HepG2 (cell line): Measurements from ENCODE around the gene MSANTD4. TPM values are rescaled to one million over a fixed set of nuclear protein-coding genes. Genes with fewer than 3 reads are reported as not detected.

Source experiments
- ATAC-seq: fragments of 200-7000 bp; cut with Tn5 transposase; 3 replicates; pipeline ENCODE4 v1.9.1; 2020; ENCODE audit warnings: mild to moderate bottlenecking, moderate library complexity
- BruUV-seq: library from RNA; stranded (reverse); fragments of 400-500 nt; replicated peaks from 2 replicates; lab custom pipeline; 2021; lab: Mats Ljungman, UMichigan
- CTCF ChIA-PET: fragments of 300-600 bp; formaldehyde crosslinking; extraction: SDS; loops from one replicate; lab custom pipeline; 2021; ENCODE audit warnings: low total read pairs, inconsistent platforms, low intra/inter-chr PET ratio; lab: Yijun Ruan, JAX
- POLR2A ChIA-PET: fragments of 350-600 bp; sonication (Branson Sonifier 250); formaldehyde crosslinking; loops from one replicate; lab custom pipeline; 2020; ENCODE audit warnings: antibody characterized with exemption, inconsistent platforms; lab: Yijun Ruan, JAX
- DNase-seq: peaks from one replicate; pipeline ENCODE4 v3.0.0-alpha.2; 2015; ENCODE audit warnings: low spot score
- FAIRE-seq: peaks from 3 replicates; lab custom pipeline; 2011; peaks lifted over from hg19 to GRCh38; lab: Jason Lieb, UNC
- H2AFZ ChIP-seq: one replicate; pipeline ENCODE4 v1.6.1; 2011; ENCODE audit warnings: low read length, inconsistent platforms
- H3K27ac ChIP-seq: fragments of 300-600 bp; 3 replicates; pipeline ENCODE4 v1.8.0; 2011; ENCODE audit warnings: mixed run types, mild to moderate bottlenecking, mixed read lengths, low read length, inconsistent platforms; ENCODE audit not compliant: insufficient read depth; ENCODE audit errors: extremely low read length
- H3K27me3 ChIP-seq, 2 experiments: fragments of 200-600 bp in 1 of 2; 2 replicates in 1 of 2; 3 replicates in 1 of 2; pipeline versions ENCODE4 v1.6.0 to v1.8.0; 2011; ENCODE audit warnings: low read length in 2 of 2, mild to moderate bottlenecking in 2 of 2, moderate library complexity in 2 of 2, inconsistent platforms in 1 of 2; ENCODE audit not compliant: insufficient read depth in 2 of 2, control insufficient read depth in 1 of 2
- H3K36me3 ChIP-seq, 2 experiments: fragments of 200-600 bp in 1 of 2; replicated peaks in 1 of 2; 2 replicates in 1 of 2; 3 replicates in 1 of 2; pipeline versions ENCODE4 v1.5.1 to v1.8.0; 2011; ENCODE audit warnings: low read length in 2 of 2, inconsistent platforms in 1 of 2; ENCODE audit not compliant: insufficient read depth in 2 of 2, control insufficient read depth in 1 of 2
- H3K4me1 ChIP-seq: 2 replicates; pipeline ENCODE4 v1.5.1; 2012; ENCODE audit warnings: low read length, inconsistent platforms; ENCODE audit not compliant: insufficient read depth
- H3K4me2 ChIP-seq: 2 replicates; pipeline ENCODE4 v1.6.0; 2011; ENCODE audit warnings: low read depth, low read length, inconsistent platforms
- H3K4me3 ChIP-seq, 3 experiments: fragments of 200-600 bp in 1 of 3; sonication (generic), shearing (Covaris generic) in 1 of 3; replicated peaks in 1 of 3; 2 replicates each; pipeline ENCODE4 v1.5.1; 2011 to 2016; ENCODE audit warnings: low read length in 3 of 3, inconsistent platforms in 2 of 3, low read depth in 2 of 3, mild to moderate bottlenecking in 2 of 3, control low read depth in 1 of 3, mixed read lengths in 1 of 3; ENCODE audit not compliant: insufficient read depth in 1 of 3
- H3K79me2 ChIP-seq: one replicate; pipeline ENCODE4 v1.6.1; 2011; ENCODE audit warnings: low read length, inconsistent platforms; ENCODE audit not compliant: insufficient read depth
- H3K9ac ChIP-seq: 2 replicates; pipeline ENCODE4 v1.6.0; 2011; ENCODE audit warnings: mild to moderate bottlenecking, low read depth, low read length, inconsistent platforms; ENCODE audit not compliant: insufficient read depth
- H3K9me3 ChIP-seq: 2 replicates; pipeline ENCODE4 v1.5.1; 2012; ENCODE audit warnings: mild to moderate bottlenecking, low read length
- H4K20me1 ChIP-seq: 2 replicates; pipeline ENCODE4 v1.6.0; 2011; ENCODE audit warnings: inconsistent platforms, mild to moderate bottlenecking, low read length, moderate library complexity; ENCODE audit not compliant: insufficient read depth
- NFE2 ChIP-seq: sonication (generic); formaldehyde crosslinking; IDR thresholded peaks from 2 replicates; pipeline ENCODE4 v1.4.0; 2020; ENCODE audit warnings: missing genetic modification reagents
- WGBS: methylation state at CpG from one replicate; pipeline ENCODE4 v1.1.6; 2017; ENCODE audit warnings: low lambda C conversion rate; 5-methylcytosine and 5-hydroxymethylcytosine counted together
- in situ Hi-C: cut with HindIII; loops from 2 replicates; pipeline ENCODE4 v1.10.0; 2017; ENCODE audit warnings: low pct_unique_long_range_greater_than_20kb; ENCODE audit not compliant: extremely low pct_ligation_motif_present
- intact Hi-C: fragments of 100-400 bp; cut with micrococcal nuclease; formaldehyde crosslinking; loops from one replicate; pipeline ENCODE4 v1.10.0; 2022; ENCODE audit not compliant: unreplicated experiment
- polyA plus RNA-seq, 8 experiments: library from polyadenylated mRNA; depleted of rRNA in 3 of 8; stranded (reverse) in 7 of 8; unstranded in 1 of 8; fragments of >200 nt; fragmentation: Illumina TruSeq in 4 of 8; extraction: Trizol in 4 of 8; gene quantifications; 2 replicates each; pipeline versions ENCODE4 v1.2.1 to v1.2.3, GENCODE V29; 2011 to 2016; ENCODE audit warnings: low read depth in 4 of 8, missing spikeins in 1 of 8, mixed read lengths in 1 of 8; ENCODE audit not compliant: insufficient read depth in 1 of 8
- small RNA-seq, 3 experiments: library from RNA; depleted of rRNA; stranded (forward); fragments of <200 nt; gene quantifications; one replicate each; pipeline ENCODE3, GENCODE V24; 2012; ENCODE audit warnings: low read depth in 2 of 3, low replicate concordance in 1 of 3; ENCODE audit not compliant: insufficient read length in 3 of 3, insufficient read depth in 2 of 3
- total RNA-seq, 5 experiments: library from RNA; depleted of rRNA; stranded (reverse); fragments of >200 nt; fragmentation: Illumina TruSeq; extraction: Trizol; gene quantifications; 2 replicates each; pipeline ENCODE4 v1.2.3, GENCODE V29; 2016; ENCODE audit warnings: low read depth in 1 of 5
- TF ChIP-seq, protein P1 (sequence below): sonication (generic); formaldehyde crosslinking; IDR thresholded peaks from 2 replicates; pipeline ENCODE4 v1.4.0; 2020; ENCODE audit warnings: missing genetic modification reagents, borderline replicate concordance

Gene MSANTD4
- total and polyA plus RNA-seq, 2 of the 13 experiments (the other 11 are each of a cell fraction or from before 2014, with no cell fraction given) = 4.4 to 15.7 TPM

GRCh38 chr11:105960252-105961245 is 61.5 kb downstream of the MSANTD4 start:
- Histone ChIP-seq H3K27me3 (no peaks in the 10 kb centered on the region; a peak in 1 of 5 replicates), H3K4me3 (no peak overlapping the region), H3K9ac (no peak overlapping the region), H2AFZ (no peak overlapping the region), H3K27ac (no peak overlapping the region), H4K20me1 (no peaks in the 10 kb centered on the region), H3K36me3 (no peaks in the 10 kb centered on the region), H3K79me2 (no peaks in the 10 kb centered on the region), H3K9me3 (no peaks in the 10 kb centered on the region), H3K4me1 (no peaks in the 10 kb centered on the region), H3K4me2 (peak overlapping the region; percentile 14; the same call in 1 of the 2 replicates)
- intact Hi-C loops = no loop called here
- no TSS peak for BruUV-seq
- CTCF ChIA-PET = no interaction called here
- in situ Hi-C loops = no loop called here
- peak; percentile 2 for DNase-seq
- no peak for ATAC-seq
- TF ChIP-seq, protein P1, sequence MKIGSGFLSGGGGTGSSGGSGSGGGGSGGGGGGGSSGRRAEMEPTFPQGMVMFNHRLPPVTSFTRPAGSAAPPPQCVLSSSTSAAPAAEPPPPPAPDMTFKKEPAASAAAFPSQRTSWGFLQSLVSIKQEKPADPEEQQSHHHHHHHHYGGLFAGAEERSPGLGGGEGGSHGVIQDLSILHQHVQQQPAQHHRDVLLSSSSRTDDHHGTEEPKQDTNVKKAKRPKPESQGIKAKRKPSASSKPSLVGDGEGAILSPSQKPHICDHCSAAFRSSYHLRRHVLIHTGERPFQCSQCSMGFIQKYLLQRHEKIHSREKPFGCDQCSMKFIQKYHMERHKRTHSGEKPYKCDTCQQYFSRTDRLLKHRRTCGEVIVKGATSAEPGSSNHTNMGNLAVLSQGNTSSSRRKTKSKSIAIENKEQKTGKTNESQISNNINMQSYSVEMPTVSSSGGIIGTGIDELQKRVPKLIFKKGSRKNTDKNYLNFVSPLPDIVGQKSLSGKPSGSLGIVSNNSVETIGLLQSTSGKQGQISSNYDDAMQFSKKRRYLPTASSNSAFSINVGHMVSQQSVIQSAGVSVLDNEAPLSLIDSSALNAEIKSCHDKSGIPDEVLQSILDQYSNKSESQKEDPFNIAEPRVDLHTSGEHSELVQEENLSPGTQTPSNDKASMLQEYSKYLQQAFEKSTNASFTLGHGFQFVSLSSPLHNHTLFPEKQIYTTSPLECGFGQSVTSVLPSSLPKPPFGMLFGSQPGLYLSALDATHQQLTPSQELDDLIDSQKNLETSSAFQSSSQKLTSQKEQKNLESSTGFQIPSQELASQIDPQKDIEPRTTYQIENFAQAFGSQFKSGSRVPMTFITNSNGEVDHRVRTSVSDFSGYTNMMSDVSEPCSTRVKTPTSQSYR (CRISPR knock-in tag) = peak; percentile 86; the same call in 1 of the 2 replicates
- no peak for TF ChIP-seq NFE2 (CRISPR knock-in tag)
- FAIRE-seq = no peak
- POLR2A ChIA-PET = no interaction called here
- 52% methylated on average over 19 of the region's 22 CpGs for WGBS

Small RNAs within 50 kb of the gene (small RNA-seq; reads per million reads assigned to genes)
- 0 reads per million in 3 experiments for gene RNU6-277P

Other genes starting within 250 kb of the MSANTD4 start
- 1.7 and 1.8 TPM in 2 replicates for gene KBTBD3, start 55.1 kb upstream of the MSANTD4 start, total RNA-seq (2016; rRNA removed; fragmentation: Illumina TruSeq; extraction: Trizol)
- 5.9 and 7.4 TPM in 2 replicates for gene KBTBD3, start 55.1 kb upstream of the MSANTD4 start, polyA plus RNA-seq (2011; rRNA removed)
- gene AASDHPPT, start 55.4 kb upstream of the MSANTD4 start, total RNA-seq (2016; rRNA removed; fragmentation: Illumina TruSeq; extraction: Trizol) = 43.7 and 80.2 TPM in 2 replicates
- gene AASDHPPT, start 55.4 kb upstream of the MSANTD4 start, polyA plus RNA-seq (2011; rRNA removed) = 17.2 and 20.2 TPM in 2 replicates